Heart right ventricle (tissue), 16 donors: Measurements from ENCODE around the gene SLIT1. TPM values are rescaled to one million over a fixed set of nuclear protein-coding genes. Genes with fewer than 3 reads are reported as not detected.
"Not testable (repeated sequence)": the region's sequence is repeated elsewhere in the genome, so short reads cannot be mapped to it uniquely, and the experiment has no call there.

ENCODE experiments used
- ATAC-seq, 8 donors: fragments of 200-7000 bp; cut with Tn5 transposase; one replicate each; pipeline ENCODE4 v1.9.1; 2020; ENCODE audit warnings: mild to moderate bottlenecking in 8 of 8, moderate library complexity in 8 of 8, moderate number of reproducible peaks in 1 of 8
- DNase-seq, 2 donors: peaks; one replicate each; pipeline ENCODE4 v3.0.0-alpha.2; 2020
- H3K27ac ChIP-seq, 10 donors: fragments of 200-600 bp; sonication (generic) in 2 of 10; one replicate each; pipeline versions ENCODE4 v1.5.0 to v1.8.0; 2020 to 2022; ENCODE audit warnings: mild to moderate bottlenecking in 3 of 10
- H3K27me3 ChIP-seq, 7 donors: fragments of 200-600 bp; one replicate each; pipeline ENCODE4 v1.8.0; 2021 to 2022; ENCODE audit warnings: mild to moderate bottlenecking in 2 of 7
- H3K36me3 ChIP-seq, 9 donors: fragments of 200-600 bp; sonication (generic) in 1 of 9; one replicate each; pipeline versions ENCODE4 v1.5.0 to v1.8.0; 2020 to 2022; ENCODE audit warnings: mild to moderate bottlenecking in 2 of 9
- H3K4me1 ChIP-seq, 9 donors: fragments of 200-600 bp; sonication (generic) in 1 of 9; one replicate each; pipeline versions ENCODE4 v1.5.0 to v1.8.0; 2020 to 2022; ENCODE audit warnings: mild to moderate bottlenecking in 4 of 9
- H3K4me3 ChIP-seq, 10 donors: fragments of 200-600 bp; sonication (generic) in 2 of 10; one replicate each; pipeline versions ENCODE4 v1.5.0 to v1.8.0; 2020 to 2022; ENCODE audit warnings: mild to moderate bottlenecking in 7 of 10, moderate library complexity in 2 of 10
- H3K9me3 ChIP-seq, 11 donors: fragments of 200-600 bp in 10 of 11; sonication (generic) in 2 of 11; one replicate each; pipeline versions ENCODE4 v1.5.0 to v1.8.0; 2013 to 2022; ENCODE audit warnings: mild to moderate bottlenecking in 2 of 11, control low read depth in 1 of 11, moderate library complexity in 1 of 11
- CTCF ChIP-seq, 9 donors: fragments of 200-600 bp; sonication (generic) in 2 of 9; IDR thresholded peaks; one replicate each; pipeline versions ENCODE4 v1.5.0 to v1.8.0; 2021 to 2022; ENCODE audit warnings: antibody characterized with exemption in 9 of 9, mild to moderate bottlenecking in 5 of 9, moderate library complexity in 1 of 9
- WGBS, 2 donors: extraction: QIAGEN DNeasy Blood & Tissue Kit; methylation state at CpG; one replicate each; pipeline ENCODE4 v1.1.7; 2013; ENCODE audit warnings: inconsistent platforms in 1 of 2; 5-methylcytosine and 5-hydroxymethylcytosine counted together
- intact Hi-C, 10 donors: fragments of 100-400 bp; cut with DNase I; formaldehyde crosslinking; loops; one replicate each; pipeline versions ENCODE4 v1.11.1 to v1.14.2; 2022
- polyA plus RNA-seq, 2 donors: library from polyadenylated mRNA; stranded (reverse); fragments of 200-250 nt; gene quantifications; one replicate each; pipeline ENCODE4 v1.2.3, GENCODE V29; 2013
- total RNA-seq, 10 donors: library from RNA; stranded (reverse); fragmentation: NEBNext Ultra II Directional in 3 of 10; extraction: Animal tissue kit (Norgen Biotek cat#: 25700) in 3 of 10; gene quantifications; one replicate each; pipeline versions ENCODE4 v1.2.1 to v1.2.4, GENCODE V29; 2021 to 2023
- donor health status: Arrhythmogenic right ventricular cardiomyopathy.
- donor health status: ischemic (EF 13 %, LVEDD 7.1; RV severe dilation, severe dysfunction).
- donor health status: healthy with polysubstance abuse.
- donor health status: DM: no; HTN: yes; CAD: no.
- donor health status: DM: no; HTN: no; CAD: no.
- donor health status: ischemic (EF 25% LVEDD 6.9; RV normal size, moderate dysfunction).
- donor health status: ischemic (EF 25% LVEDD 5.7; RV mildly dilated, moderate dysfunction).
- donor health status: healthy.
- donor health status: DM: yes; HTN: yes; CAD: no.
- donor health status: Ischemic cardiomyopathy.
- donor health status: ischemic (EF 35%, LVEDD 5.7; RV mildly dilated, moderate dysfunction).
- donor health status: nonischemic (EF 11% LVEDD 7.7; RV severe dilation, severe dysfunction).
- donor health status: DM: yes; HTN: yes; CAD: no.
- donor health status: PGD.
- donor health status: ischemic (EF 29% LVEDD 5.4; RV normal size, mild dysfunction).
- donor health status: nonischemic (EF 23%, LVEDD 6.1; RV moderate dilation, normal function).

Gene SLIT1
- total and polyA plus RNA-seq, 12 donors: 0.04 to 0.31 (median 0.13) TPM; not detected in 1

GRCh38 chr10:97038688-97039087 is 147.1 kb downstream of the SLIT1 start:
- no peak overlapping the region for H3K27ac ChIP-seq
- no peaks in the 10 kb centered on the region for H3K27me3 ChIP-seq
- no peaks in the 10 kb centered on the region for H3K9me3 ChIP-seq
- intact Hi-C loops: loop anchor here in 1 of 10 donors (5.0 kb wide), 1 partner anchor 271 kb away; no protein-coding TSS in a partner anchor
- H3K4me3 ChIP-seq: no peak overlapping the region
- no peak for ATAC-seq
- no peak for DNase-seq
- peaks cover 5 to 12% (median 9%) of the 10 kb centered on the region in 9 donors for H3K4me1 ChIP-seq
- no peak for TF ChIP-seq CTCF (IDR thresholded peaks at IDR 0.05)
- WGBS, 2 donors: 90 to 93% methylated on average over 7 of the region's 7 CpGs
- no peaks in the 10 kb centered on the region for H3K36me3 ChIP-seq

- peak overlapping the region in 9 of 10 donors; percentile 22 to 58 (median 44) for H3K4me3 ChIP-seq
- 20% methylated on average over 30 of the region's 30 CpGs for WGBS, 2 donors
These were observed 148.1 kb downstream of the SLIT1 start for GRCh38 chr10:97037365-97038361.

GRCh38 chr10:97034958-97035769 is 150.6 kb downstream of the SLIT1 start:
- H3K9me3 ChIP-seq: no peaks in the 10 kb centered on the region
- 84 to 89% methylated on average over 18 of the region's 18 CpGs for WGBS, 2 donors
- H3K27ac ChIP-seq: no peak overlapping the region
- H3K4me1 ChIP-seq: peaks cover 5 to 12% (median 9%) of the 10 kb centered on the region in 9 donors
- H3K4me3 ChIP-seq: no peak overlapping the region
- no peaks in the 10 kb centered on the region for H3K36me3 ChIP-seq
- intact Hi-C loops: loop anchor here in 1 of 10 donors (5.0 kb wide), 1 partner anchor 268 kb away; no protein-coding TSS in a partner anchor
- no peak for DNase-seq
- H3K27me3 ChIP-seq: no peaks in the 10 kb centered on the region
- no peak for ATAC-seq
- no peak for TF ChIP-seq CTCF (IDR thresholded peaks at IDR 0.05)

More at GRCh38 chr10:97037365-97038361, 148.1 kb downstream of the SLIT1 start:
- peak overlapping the region in 1 of 10 donors; percentile 36 for H3K27ac ChIP-seq
- intact Hi-C loops: loop anchor here in 2 of 10 donors (1.0 to 5.0 kb wide), 2 partner anchors 173 to 270 kb away; no protein-coding TSS in a partner anchor
- H3K36me3 ChIP-seq: no peaks in the 10 kb centered on the region
- peaks cover 5 to 12% (median 9%) of the 10 kb centered on the region in 9 donors for H3K4me1 ChIP-seq
- TF ChIP-seq CTCF (IDR thresholded peaks at IDR 0.05): peak; percentile 75 to 91 (median 85)
- ATAC-seq (peak; percentile 88 to 98 (median 92)), DNase-seq (peak; percentile 63 to 83)
- no peaks in the 10 kb centered on the region for H3K9me3 ChIP-seq
- H3K27me3 ChIP-seq: no peaks in the 10 kb centered on the region

GRCh38 chr10:97034301-97034700 is 151.5 kb downstream of the SLIT1 start:
- H3K4me1 ChIP-seq: peaks cover 5 to 12% (median 9%) of the 10 kb centered on the region in 9 donors
- intact Hi-C loops: no loop called here
- H3K27ac ChIP-seq: no peak overlapping the region
- DNase-seq (no peak), ATAC-seq (no peak)
- no peaks in the 10 kb centered on the region for H3K9me3 ChIP-seq
- 82 to 88% methylated on average over 7 of the region's 7 CpGs for WGBS, 2 donors
- no peaks in the 10 kb centered on the region for H3K27me3 ChIP-seq
- no peaks in the 10 kb centered on the region for H3K36me3 ChIP-seq
- TF ChIP-seq CTCF (IDR thresholded peaks at IDR 0.05): no peak
- H3K4me3 ChIP-seq: no peak overlapping the region

- 92 to 98% methylated on average over 9 of the region's 9 CpGs for WGBS, 2 donors
- H3K4me3 ChIP-seq, H3K27me3 ChIP-seq, intact Hi-C loops, ATAC-seq, H3K9me3 ChIP-seq, H3K27ac ChIP-seq, H3K36me3 ChIP-seq, DNase-seq: not testable (repeated sequence)
- peaks cover 5 to 12% (median 9%) of the 10 kb centered on the region in 9 donors for H3K4me1 ChIP-seq
These were observed 151.9 kb downstream of the SLIT1 start for GRCh38 chr10:97033841-97034240.
